Lower lobe of right lung (tissue), 2 donors: ENCODE data around the gene CCT6A. TPM values are rescaled to one million over a fixed set of nuclear protein-coding genes. Genes with fewer than 3 reads are reported as not detected.
"Not testable (repeated sequence)": the region's sequence is repeated elsewhere in the genome, so short reads cannot be mapped to it uniquely, and the experiment has no call there.

Experiments
- ATAC-seq, 2 donors: fragments of 200-7000 bp; cut with Tn5 transposase; one replicate each; pipeline ENCODE4 v1.9.1; 2020 to 2022; ENCODE audit warnings: mild to moderate bottlenecking in 2 of 2, moderate library complexity in 2 of 2
- DNase-seq: peaks from one replicate; pipeline ENCODE4 v3.0.0-alpha.2; 2020
- H3K27ac ChIP-seq: fragments of 200-600 bp; one replicate; pipeline ENCODE4 v1.8.0; 2022
- H3K27me3 ChIP-seq: fragments of 200-600 bp; one replicate; pipeline ENCODE4 v1.8.0; 2022; ENCODE audit warnings: low read depth
- H3K36me3 ChIP-seq: fragments of 200-600 bp; one replicate; pipeline ENCODE4 v1.8.0; 2022; ENCODE audit warnings: mild to moderate bottlenecking
- H3K4me1 ChIP-seq: fragments of 200-600 bp; one replicate; pipeline ENCODE4 v1.8.0; 2022
- H3K4me3 ChIP-seq: fragments of 200-600 bp; one replicate; pipeline ENCODE4 v1.8.0; 2022; ENCODE audit warnings: mild to moderate bottlenecking
- H3K9me3 ChIP-seq: fragments of 200-600 bp; one replicate; pipeline ENCODE4 v1.8.0; 2022
- CTCF ChIP-seq: fragments of 200-600 bp; IDR thresholded peaks from one replicate; pipeline ENCODE4 v1.8.0; 2022; ENCODE audit warnings: antibody characterized with exemption, mild to moderate bottlenecking
- intact Hi-C: fragments of 100-400 bp; cut with DNase I; formaldehyde crosslinking; loops from one replicate; pipeline ENCODE4 v1.11.0; 2022
- total RNA-seq: library from RNA; stranded (reverse); fragmentation: NEBNext Ultra II Directional; extraction: Animal tissue kit (Norgen Biotek cat#: 25700); gene quantifications from one replicate; pipeline ENCODE4 v1.2.1, GENCODE V29; 2021
- donor health status: DM: no; HTN: yes; CAD: no; lungs with severe emphysema.

Gene CCT6A
- total RNA-seq, 1 donor from 2014 or later = 75.3 TPM

GRCh38 chr7:56033671-56034432, 17.7 kb upstream of the CCT6A start:
- H3K27me3 ChIP-seq = no peaks in the 10 kb centered on the region
- peak overlapping the region; percentile 81 for H3K4me3 ChIP-seq
- peak; percentile 66 for DNase-seq
- peak; percentile 41 for TF ChIP-seq CTCF
- intact Hi-C loops = no loop called here
- H3K9me3 ChIP-seq = no peaks in the 10 kb centered on the region
- no peaks in the 10 kb centered on the region for H3K36me3 ChIP-seq
- H3K4me1 ChIP-seq = peaks cover 9% of the 10 kb centered on the region
- peak overlapping the region; percentile 56 for H3K27ac ChIP-seq
- ATAC-seq = peak; percentile 90 to 95

GRCh38 chr7:56040730-56041129, 10.8 kb upstream of the CCT6A start:
- H3K4me1 ChIP-seq = no peaks in the 10 kb centered on the region
- H3K27ac ChIP-seq = no peak overlapping the region
- no peaks in the 10 kb centered on the region for H3K36me3 ChIP-seq
- H3K4me3 ChIP-seq = no peak overlapping the region
- no peak for TF ChIP-seq CTCF
- H3K9me3 ChIP-seq = no peaks in the 10 kb centered on the region
- no peaks in the 10 kb centered on the region for H3K27me3 ChIP-seq
- DNase-seq (no peak), ATAC-seq (no peak)
- intact Hi-C loops = no loop called here

- H3K27ac ChIP-seq, H3K4me3 ChIP-seq, H3K27me3 ChIP-seq, H3K9me3 ChIP-seq, H3K36me3 ChIP-seq, DNase-seq, intact Hi-C loops, ATAC-seq: not testable (repeated sequence)
- H3K4me1 ChIP-seq = peaks cover 23% of the 10 kb centered on the region
Observed at GRCh38 chr7:56045758-56046157, 5.8 kb upstream of the CCT6A start.

GRCh38 chr7:56046721-56047445, 4.7 kb upstream of the CCT6A start:
- Histone ChIP-seq H3K9me3 (no peaks in the 10 kb centered on the region), H3K36me3 (no peaks in the 10 kb centered on the region), H3K4me3 (no peak overlapping the region), H3K27me3 (no peaks in the 10 kb centered on the region), H3K27ac (peak overlapping the region; percentile 68), H3K4me1 (peaks cover 26% of the 10 kb centered on the region)
- intact Hi-C loops = no loop called here
- ATAC-seq (peak in 1 of 2 donors; percentile 10), DNase-seq (no peak)
- no peak for TF ChIP-seq CTCF

GRCh38 chr7:56047446-56048116, 4.0 kb upstream of the CCT6A start:
- H3K9me3 ChIP-seq, DNase-seq, H3K27me3 ChIP-seq, intact Hi-C loops, ATAC-seq, H3K4me3 ChIP-seq, H3K36me3 ChIP-seq: not testable (repeated sequence)
- peaks cover 32% of the 10 kb centered on the region for H3K4me1 ChIP-seq
- peak overlapping the region; percentile 68 for H3K27ac ChIP-seq

- Histone ChIP-seq H3K9me3 (no peaks in the 10 kb centered on the region), H3K36me3 (peaks cover 6% of the 10 kb centered on the region), H3K4me3 (no peak overlapping the region), H3K27ac (no peak overlapping the region), H3K27me3 (no peaks in the 10 kb centered on the region), H3K4me1 (peaks cover 35% of the 10 kb centered on the region)
- ATAC-seq (no peak), DNase-seq (no peak)
- intact Hi-C loops = no loop called here
- no peak for TF ChIP-seq CTCF
Observed at GRCh38 chr7:56048245-56048644, 3.3 kb upstream of the CCT6A start.

GRCh38 chr7:56048763-56049162, 2.8 kb upstream of the CCT6A start:
- Histone ChIP-seq H3K36me3 (peaks cover 12% of the 10 kb centered on the region), H3K4me1 (peaks cover 35% of the 10 kb centered on the region)
- intact Hi-C loops, H3K27me3 ChIP-seq, DNase-seq, H3K4me3 ChIP-seq, H3K27ac ChIP-seq, ATAC-seq, H3K9me3 ChIP-seq: not testable (repeated sequence)
